SW480 (cell line): Measurements from ENCODE around the gene GABRR3.
"Not testable (repeated sequence)": the region's sequence is repeated elsewhere in the genome, so short reads cannot be mapped to it uniquely, and the experiment has no call there.

Source experiments
- DNase-seq: peaks from one replicate; pipeline ENCODE4 v3.0.0-alpha.2; 2016; ENCODE audit warnings: low spot score

The GABRR3 gene

DNA sequence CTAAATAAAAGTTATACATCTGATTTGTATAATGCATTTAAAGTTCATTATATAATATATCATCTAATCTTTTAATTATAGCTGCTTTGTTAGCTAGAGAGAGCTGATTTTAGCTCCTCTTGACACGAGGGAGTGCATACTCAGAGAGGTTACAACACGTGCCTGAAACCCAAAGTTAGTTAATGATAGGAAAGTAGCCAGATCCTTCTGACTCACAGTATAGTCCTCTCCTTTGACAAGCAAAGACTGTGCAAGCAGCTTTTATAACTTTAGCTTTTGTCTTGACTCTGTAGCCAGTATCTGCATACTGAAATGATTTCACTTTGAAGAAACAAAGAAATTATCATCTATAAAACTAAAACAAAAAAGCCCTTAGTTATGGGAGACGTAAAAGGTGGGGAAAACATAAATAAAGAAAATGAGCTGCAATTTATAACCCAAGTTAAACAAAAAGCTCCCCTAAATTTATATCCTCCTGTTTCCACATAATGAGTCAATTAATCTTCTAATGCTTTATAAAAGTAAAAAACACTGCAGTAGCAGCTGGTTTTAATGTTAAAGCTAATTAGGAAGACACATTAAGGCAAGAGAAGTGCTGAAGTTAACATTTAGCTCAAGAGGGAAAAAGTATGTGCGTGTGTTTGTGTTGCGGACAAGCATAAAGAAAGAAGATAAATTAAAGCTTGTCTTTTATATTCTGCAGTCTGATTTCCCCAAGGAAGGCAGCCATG lies 13.1 kb downstream of the GABRR3 start:
- DNase-seq: no peak

GRCh38 chr3:98020412-98020811 lies 14.7 kb downstream of the GABRR3 start:
- no peak for DNase-seq

GRCh38 chr3:98018301-98018700 lies 16.8 kb downstream of the GABRR3 start:
- DNase-seq: no peak

GRCh38 chr3:98014268-98014585 lies 20.9 kb downstream of the GABRR3 start:
- DNase-seq: no peak

- no peak for DNase-seq
Observed at GRCh38 chr3:98013411-98014267, 21.5 kb downstream of the GABRR3 start.

DNA sequence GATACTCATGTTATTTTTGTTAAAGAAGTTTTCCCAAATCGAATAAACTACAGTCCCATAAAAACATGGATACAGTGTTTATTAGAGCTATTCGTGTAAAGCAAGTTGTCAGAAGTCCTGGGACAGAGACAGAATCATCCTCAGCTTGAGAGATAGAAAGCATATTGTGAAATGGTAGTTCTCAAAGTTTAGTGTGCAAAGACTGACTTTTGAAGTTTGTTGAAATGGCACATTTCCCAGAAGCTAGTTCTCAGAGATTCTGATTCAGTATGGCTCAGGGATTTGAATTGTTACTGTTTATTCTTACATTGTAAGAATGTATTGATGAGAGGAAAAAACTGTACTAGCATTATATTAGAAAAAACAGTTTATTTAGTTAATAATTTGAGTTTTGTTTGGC lies 22.1 kb downstream of the GABRR3 start:
- DNase-seq: no peak

- not testable (repeated sequence) for DNase-seq
Observed at GRCh38 chr3:98010883-98011449, 24.1 kb downstream of the GABRR3 start.

DNA sequence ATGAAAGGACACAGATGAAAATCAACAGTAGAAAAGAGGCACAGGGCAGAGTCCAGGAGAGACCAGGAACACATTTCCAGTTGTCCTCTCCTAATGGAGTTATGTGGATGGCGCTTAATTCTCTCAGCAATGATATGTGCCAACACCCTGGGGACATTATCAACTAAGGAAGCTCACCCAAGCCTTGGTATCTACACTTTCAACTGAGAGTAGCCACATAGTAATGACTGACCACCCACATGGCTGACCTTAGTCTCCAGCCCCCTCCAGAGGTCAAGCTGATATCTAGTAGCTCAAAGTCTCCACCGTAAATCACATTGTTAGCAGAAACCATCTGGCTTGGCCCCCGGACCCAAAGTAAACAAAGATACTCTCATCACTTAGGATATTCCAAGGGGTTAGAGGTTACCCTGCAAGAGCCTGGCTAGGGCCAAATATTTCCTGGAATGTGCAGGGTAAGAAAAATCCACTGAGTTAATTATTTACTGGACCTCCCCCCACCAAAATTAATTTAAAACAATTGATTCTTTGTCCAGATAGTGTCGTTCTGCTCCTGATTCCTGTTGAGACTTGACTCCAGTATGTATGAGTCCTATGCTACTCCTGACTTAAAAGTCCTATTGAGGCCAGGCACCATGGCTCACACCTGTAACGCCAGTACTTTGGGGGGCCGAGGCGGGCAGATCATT lies 24.8 kb downstream of the GABRR3 start:
- DNase-seq: no peak

DNA sequence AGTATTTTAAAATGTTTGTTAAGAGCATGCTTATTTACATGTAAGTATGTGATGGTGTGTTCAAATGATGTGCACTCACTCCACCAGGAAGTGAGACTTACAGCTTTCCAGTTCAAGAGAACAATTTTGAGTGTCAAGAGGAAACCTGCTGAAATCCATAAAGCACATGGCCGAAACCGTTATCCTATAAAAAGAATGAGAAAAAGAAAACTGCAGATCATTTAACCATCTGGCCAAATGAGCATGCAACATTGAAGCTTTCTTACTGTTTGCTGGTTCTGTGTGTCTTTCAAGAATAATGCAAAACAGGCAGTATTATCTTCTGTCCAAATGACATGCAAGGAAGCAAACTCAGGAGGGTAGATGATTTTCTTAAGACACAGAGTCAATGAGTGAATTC lies 26.3 kb downstream of the GABRR3 start:
- no peak for DNase-seq

GRCh38 chr3:98005438-98005837 lies 29.7 kb downstream of the GABRR3 start:
- no peak for DNase-seq

DNA sequence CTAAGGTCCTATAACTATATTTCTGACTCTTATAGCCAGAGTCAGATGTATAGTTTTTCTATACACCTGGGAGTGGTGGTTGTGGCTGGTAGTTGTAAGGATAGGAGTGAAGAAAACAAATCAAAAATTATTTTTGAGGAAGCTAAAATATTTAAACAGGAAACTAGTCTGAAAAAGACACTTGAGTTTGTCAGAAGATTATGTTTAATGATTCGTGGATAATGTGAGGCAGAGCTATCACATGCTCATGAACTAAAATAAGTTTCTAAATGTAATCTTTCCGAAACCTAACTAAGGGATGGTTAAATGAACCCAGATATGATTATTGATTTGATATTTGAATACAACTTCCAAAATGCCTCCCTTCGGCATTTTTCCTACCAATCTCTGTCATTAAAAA lies 30.4 kb downstream of the GABRR3 start:
- DNase-seq: no peak

DNA sequence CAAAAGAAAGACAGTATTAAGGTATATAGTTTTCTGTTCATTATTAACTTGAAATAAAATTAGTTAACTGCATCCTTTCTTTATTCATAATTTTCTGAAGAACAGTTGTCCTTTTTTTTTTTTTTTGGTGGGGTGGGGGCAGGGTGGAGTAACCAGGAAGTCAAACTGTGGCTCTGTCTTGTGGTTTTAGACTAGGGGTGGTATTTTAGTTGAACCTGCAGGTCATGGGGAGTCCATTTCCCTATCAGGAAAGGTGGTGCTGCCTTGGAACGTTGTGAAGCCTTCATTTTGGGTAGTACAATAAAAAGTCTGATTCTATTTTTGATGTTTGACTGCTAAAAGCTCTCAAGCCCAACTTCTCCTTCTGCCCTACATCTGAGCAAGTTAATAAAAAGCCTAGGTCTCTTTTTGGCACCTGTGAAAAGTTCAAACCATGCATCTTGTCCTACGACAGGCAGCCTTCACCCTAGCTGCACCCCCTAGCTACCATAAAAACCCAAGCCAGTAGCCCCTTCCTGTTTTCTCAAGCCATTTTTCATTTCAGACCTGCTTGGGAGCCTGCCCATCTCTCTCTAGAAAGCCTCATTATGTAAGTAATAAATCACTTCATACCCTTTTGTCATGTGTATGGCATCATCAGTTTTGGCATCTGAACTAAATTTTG lies 31.7 kb downstream of the GABRR3 start:
- DNase-seq: no peak

- DNase-seq: no peak
Observed at GRCh38 chr3:98002717-98003116, 32.4 kb downstream of the GABRR3 start.

DNA sequence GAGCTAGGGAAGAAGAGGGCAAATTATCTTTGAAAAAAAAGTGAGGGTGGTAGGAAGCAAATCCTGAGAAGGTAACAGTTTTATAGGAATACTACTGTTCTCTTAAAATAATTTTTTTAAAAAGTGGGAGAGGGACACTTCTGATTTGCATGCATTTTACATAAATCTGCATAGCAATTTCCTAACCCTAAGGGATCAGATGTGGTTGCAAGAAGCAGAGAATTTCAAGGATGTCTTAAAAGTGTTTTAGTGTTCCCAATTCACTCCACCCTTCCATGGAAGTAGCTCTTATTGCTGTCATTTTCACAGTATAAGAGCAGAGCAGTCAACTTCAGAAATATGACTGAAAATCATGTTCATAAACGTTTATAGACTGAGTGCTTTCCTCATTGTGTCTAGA lies 35.1 kb downstream of the GABRR3 start:
- DNase-seq: no peak

- DNase-seq: no peak
Observed at GRCh38 chr3:97999103-97999502, 36.0 kb downstream of the GABRR3 start.

DNA sequence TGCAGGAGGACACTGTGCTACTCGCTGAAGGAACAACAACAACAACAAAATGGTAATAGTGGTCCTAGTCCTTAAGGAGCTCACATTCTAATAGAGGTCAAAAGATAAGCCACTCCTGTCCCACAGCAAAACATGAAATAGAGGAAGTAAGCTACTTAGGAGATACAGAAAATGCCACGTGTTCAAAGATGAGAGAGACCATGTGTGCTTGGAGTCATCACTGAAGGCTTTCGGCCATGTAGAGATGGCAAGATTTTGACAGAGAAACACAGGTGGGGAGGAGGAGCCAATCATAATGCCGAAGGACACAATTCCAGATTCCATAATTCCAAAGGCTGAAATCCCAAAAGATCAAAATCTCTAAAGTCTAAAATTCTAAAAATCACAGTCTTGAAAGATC lies 38.1 kb downstream of the GABRR3 start:
- no peak for DNase-seq

DNA sequence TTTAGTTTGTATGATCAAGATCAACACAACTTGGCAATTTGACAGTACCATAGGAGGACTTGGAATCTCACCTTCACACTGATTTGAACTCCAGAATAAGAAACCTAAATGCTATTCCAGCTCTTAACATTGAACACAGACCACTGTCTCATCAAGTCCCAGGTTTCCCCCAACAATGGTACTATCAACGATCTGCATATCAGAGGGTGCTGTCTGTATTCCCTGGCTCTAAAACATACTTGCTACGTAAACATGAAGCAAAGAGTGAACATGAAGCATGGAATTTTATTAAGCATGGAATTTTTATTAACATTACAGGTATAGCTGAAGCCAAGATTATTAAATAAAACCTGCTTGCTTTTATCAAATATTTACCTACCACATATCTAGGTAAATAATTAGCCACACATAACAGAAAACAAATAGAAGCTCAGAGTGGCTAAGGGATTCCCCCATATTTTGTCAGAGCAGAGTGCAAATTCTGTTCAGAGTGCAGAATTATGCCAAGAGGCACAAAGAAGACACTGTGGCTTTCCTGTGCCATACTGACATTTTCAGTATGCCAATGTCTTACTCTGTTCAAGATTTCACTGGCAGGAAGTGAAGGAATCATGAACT lies 40.7 kb downstream of the GABRR3 start:
- DNase-seq: no peak

DNA sequence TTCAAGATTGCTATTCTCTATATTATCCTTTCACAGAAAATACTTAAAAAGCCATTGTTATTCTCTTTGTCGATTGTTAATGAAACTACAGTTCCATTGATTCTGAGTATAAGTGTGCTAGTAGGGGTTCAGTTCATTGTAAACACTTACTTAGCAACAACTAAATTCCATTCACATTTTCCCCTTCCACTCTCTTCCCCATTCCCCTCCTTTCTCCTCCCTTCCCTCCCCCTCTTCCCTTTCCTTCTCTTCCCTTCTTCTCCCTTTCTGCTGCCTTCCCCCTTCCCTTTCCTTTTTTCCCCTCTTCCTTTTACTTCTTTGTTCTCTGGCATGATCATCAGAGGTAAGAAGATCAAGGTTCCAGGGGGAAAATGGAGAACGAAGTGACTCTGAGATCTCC lies 41.6 kb downstream of the GABRR3 start:
- no peak for DNase-seq

DNA sequence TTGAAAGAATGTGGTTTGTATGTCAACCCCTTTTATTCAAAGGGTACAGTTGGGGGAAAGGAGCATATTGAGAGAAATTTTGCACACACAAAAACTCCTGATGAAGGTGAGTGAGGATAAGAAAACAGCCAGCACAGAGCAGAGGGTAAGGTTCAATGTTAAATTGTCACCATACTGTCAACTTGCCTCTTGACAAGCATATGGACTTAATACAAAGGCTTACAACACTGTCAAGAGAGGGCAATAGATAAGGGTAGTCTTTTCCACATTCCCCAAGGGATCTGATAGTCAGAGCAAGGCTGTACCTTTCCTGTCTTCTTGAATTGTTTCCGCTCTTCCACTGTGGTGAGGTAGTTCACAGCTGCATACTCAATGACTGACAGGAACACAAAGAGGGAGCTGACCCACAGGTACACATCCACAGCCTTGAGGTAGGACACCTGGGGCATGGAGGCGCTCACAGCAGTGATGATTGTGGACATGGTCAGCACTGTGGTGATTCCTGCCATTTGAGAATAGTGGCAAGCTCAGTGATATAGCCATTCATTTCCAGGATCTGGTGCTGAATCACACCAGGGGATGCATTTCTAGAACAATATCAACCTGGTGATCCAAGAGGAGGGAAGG lies 42.5 kb downstream of the GABRR3 start:
- DNase-seq: no peak

DNA sequence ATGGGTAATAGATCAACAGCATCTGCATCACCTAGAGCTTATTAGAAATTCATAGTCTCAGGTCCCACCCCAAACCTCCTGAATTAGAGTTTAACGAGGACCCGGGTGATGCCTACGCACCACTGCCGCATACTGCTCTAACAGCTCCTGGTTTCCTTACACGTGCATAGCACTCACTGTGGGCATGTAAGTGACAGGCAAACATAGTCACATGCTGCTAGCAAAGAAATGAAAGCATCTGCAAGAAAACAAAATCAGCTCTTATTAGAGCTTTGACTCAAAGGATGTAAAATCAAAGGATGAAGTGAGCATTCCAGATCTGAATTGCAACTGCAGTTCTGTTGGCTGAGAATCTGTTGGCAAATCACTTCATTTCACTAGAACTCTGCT lies 43.8 kb downstream of the GABRR3 start:
- no peak for DNase-seq

DNA sequence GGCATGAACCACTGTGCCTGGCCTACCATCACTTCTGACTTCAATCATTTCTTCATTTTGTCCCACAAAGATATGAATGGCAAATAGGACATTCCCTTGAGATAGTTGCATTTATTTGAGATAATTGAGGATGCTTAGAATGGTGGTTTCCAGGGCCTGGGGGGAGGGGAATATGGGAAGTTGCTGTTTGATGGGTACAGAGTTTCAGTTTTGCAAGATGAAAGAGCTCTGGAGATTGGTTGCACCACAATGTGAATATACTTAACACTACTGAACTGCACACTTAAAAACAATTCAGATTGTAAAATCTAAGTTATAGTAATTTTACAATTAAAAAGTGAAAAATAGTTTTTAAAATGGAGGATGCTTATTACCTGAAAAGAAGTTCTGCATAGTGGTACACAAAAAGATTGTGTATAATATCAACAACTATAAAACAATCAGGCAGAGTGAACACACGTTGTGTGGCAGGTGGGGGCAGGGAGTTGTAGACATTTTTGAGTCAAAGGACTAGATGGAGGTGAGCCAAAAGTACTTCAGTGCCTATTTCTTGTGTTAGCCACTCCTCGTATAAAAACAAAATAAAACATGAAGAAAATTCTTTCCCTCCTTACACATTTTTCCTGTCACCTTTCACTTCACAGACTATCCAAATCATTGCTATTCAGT lies 44.4 kb downstream of the GABRR3 start:
- no peak for DNase-seq
